Measurements from ENCODE around the gene PKP2.
A peak's percentile ranks its signal among the peaks of the same experiment; 100 is the strongest.

The PKP2 gene

DNA sequence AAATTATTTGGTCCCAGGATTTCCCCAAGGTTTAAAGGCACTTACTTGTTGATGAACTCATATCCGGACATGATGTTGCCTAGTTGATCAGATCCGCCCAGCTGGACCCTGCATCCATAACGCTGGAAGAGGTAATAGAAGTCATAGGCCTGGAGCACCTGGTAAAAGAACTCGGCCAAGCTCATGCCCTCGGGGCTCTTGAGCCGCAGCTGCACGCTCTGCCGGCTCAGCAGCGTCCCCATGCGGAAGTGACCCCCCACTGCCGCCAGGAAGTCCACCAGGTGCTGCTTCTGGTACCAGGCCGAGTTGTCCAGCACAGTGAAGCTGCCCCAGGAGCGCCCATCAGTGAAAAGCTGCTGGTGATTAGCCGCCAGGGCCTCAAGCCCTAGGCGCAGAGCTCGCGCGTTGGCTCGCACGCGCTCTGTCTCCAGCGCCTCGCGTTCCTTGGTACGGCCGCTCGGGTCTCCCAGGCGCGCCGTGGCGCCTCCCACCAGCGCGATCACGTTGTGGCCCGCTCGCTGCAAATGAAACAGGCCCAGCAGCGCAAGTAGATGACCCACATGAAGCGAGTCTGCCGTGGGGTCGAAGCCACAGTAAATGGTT, 141.4 kb downstream of the PKP2 start:
- peak overlapping the region; percentile 75 to 88 for H3K4me3 ChIP-seq (ENCODE audit: low read depth in 1 of 2, low read length in 1 of 2)
- H3K27me3 ChIP-seq = no peaks in the 10 kb centered on the region
- TF ChIP-seq, protein P1, sequence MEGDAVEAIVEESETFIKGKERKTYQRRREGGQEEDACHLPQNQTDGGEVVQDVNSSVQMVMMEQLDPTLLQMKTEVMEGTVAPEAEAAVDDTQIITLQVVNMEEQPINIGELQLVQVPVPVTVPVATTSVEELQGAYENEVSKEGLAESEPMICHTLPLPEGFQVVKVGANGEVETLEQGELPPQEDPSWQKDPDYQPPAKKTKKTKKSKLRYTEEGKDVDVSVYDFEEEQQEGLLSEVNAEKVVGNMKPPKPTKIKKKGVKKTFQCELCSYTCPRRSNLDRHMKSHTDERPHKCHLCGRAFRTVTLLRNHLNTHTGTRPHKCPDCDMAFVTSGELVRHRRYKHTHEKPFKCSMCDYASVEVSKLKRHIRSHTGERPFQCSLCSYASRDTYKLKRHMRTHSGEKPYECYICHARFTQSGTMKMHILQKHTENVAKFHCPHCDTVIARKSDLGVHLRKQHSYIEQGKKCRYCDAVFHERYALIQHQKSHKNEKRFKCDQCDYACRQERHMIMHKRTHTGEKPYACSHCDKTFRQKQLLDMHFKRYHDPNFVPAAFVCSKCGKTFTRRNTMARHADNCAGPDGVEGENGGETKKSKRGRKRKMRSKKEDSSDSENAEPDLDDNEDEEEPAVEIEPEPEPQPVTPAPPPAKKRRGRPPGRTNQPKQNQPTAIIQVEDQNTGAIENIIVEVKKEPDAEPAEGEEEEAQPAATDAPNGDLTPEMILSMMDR (IDR thresholded peaks at IDR 0.05) = peak; percentile 41
- H3K27ac ChIP-seq = peak overlapping the region; percentile 70
- no peaks in the 10 kb centered on the region for H3K9me3 ChIP-seq
- H3K4me1 ChIP-seq (ENCODE audit: control insufficient read depth in 1 of 2, insufficient read depth in 1 of 2, low read depth in 1 of 2, low read length in 1 of 2) = peaks cover 6 to 18% of the 10 kb centered on the region in 2 experiments
- peaks cover 24% of the 10 kb centered on the region for H3K36me3 ChIP-seq

DNA sequence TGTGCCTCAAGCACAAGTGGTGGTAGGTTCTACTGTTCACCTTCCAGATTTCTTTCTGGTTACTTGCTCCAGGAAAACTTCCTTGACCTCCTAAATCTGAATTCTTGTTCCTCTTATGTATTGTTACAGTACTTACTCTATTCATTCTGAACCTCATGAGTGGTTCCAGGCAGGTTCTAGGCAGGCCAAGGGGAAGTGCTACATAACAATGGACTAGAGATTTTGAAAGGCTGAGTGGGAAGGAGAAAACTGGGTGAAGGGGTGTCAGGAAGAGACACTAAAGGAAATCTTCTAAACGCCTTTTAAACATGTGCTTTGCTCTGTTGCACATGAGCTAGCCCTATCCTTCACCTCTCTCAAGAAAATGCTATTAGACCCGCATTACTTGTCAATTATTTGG, 142.5 kb downstream of the PKP2 start:
- H3K4me3 ChIP-seq (ENCODE audit: low read depth in 1 of 2, low read length in 1 of 2) = no peak overlapping the region
- H3K9me3 ChIP-seq = no peaks in the 10 kb centered on the region
- H3K4me1 ChIP-seq (ENCODE audit: control insufficient read depth in 1 of 2, insufficient read depth in 1 of 2, low read depth in 1 of 2, low read length in 1 of 2) = peaks cover 6 to 18% of the 10 kb centered on the region in 2 experiments
- H3K27ac ChIP-seq = no peak overlapping the region
- TF ChIP-seq, protein P1 (IDR thresholded peaks at IDR 0.05) = no peak
- no peaks in the 10 kb centered on the region for H3K27me3 ChIP-seq
- H3K36me3 ChIP-seq = peaks cover 34% of the 10 kb centered on the region

DNA sequence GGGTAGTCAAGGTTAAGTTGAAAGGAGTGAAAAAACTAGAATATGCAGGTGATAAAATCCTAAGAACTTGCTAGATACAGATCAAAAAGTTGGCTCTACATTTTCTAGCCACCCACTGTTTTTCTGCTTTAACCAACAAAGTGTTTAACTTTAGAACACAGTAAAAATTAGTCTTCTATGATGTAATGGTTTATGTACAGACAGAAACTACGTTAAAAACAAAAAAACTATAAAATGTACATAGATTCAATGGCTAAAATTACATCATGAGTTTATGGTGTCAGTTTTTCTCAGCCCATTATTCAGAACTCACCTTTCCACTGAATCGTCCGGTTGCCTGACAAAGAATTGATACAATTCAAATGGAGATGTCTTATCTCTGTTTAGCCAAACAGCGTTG, 143.0 kb downstream of the PKP2 start:
- Histone ChIP-seq H3K4me3 (ENCODE audit: low read depth in 1 of 2, low read length in 1 of 2) (no peak overlapping the region), H3K27ac (no peak overlapping the region), H3K4me1 (ENCODE audit: control insufficient read depth in 1 of 2, insufficient read depth in 1 of 2, low read depth in 1 of 2, low read length in 1 of 2) (peaks cover 6 to 18% of the 10 kb centered on the region in 2 experiments), H3K9me3 (no peaks in the 10 kb centered on the region), H3K36me3 (peaks cover 39% of the 10 kb centered on the region), H3K27me3 (no peaks in the 10 kb centered on the region)
- TF ChIP-seq, protein P1 (IDR thresholded peaks at IDR 0.05) = no peak

DNA sequence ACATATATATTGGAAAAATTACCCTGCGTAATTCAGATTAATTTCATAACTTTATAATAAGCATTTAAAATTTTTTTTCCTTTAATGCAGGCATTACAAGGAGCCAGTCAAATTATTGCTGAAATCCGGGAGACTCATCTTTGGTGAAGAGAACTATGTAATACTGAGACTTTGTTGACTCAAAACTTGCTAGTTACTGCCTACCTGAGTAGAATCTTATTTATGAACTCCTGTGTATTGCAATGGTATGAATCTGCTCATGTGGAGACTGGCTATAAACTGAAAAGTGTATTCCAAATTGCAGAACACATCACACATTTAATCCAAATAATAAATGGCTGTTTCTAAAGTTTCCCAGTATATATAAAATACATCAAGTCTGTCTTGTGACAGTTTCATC, 153.3 kb downstream of the PKP2 start:
- Histone ChIP-seq H3K9me3 (no peaks in the 10 kb centered on the region), H3K4me3 (ENCODE audit: low read depth in 1 of 2, low read length in 1 of 2) (no peak overlapping the region), H3K27ac (no peak overlapping the region), H3K4me1 (ENCODE audit: control insufficient read depth in 1 of 2, insufficient read depth in 1 of 2, low read depth in 1 of 2, low read length in 1 of 2) (no peaks in the 10 kb centered on the region), H3K36me3 (peaks cover 85% of the 10 kb centered on the region), H3K27me3 (no peaks in the 10 kb centered on the region)
- TF ChIP-seq, protein P1 (IDR thresholded peaks at IDR 0.05) = no peak

DNA sequence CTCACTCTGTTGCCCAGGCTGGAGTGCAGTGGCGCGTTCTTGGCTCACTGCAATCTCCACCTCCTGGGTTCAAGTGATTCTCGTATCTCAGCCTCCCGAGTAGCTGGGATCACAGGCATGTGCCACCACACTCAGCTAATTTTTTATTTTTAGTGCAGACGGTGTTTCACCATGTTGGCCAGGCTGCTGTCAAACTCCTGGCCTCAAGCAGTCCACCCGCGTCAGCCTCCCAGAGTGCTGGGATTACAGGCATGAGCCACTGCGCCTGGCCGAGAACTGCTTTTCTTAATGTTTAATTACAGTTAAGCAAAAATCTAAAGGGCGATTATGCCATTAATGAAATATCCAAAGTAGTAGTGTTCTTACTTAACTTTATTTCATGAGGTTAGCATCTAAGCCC, 154.4 kb downstream of the PKP2 start:
- H3K9me3 ChIP-seq = no peaks in the 10 kb centered on the region
- H3K27me3 ChIP-seq = no peaks in the 10 kb centered on the region

More for the DNA sequence above, 154.4 kb downstream of the PKP2 start:
- peaks cover 84% of the 10 kb centered on the region for H3K36me3 ChIP-seq
- TF ChIP-seq, protein P1 (IDR thresholded peaks at IDR 0.05) = no peak
- H3K4me1 ChIP-seq (ENCODE audit: control insufficient read depth in 1 of 2, insufficient read depth in 1 of 2, low read depth in 1 of 2, low read length in 1 of 2) = no peaks in the 10 kb centered on the region
- H3K4me3 ChIP-seq (ENCODE audit: low read depth in 1 of 2, low read length in 1 of 2) = no peak overlapping the region
- no peak overlapping the region for H3K27ac ChIP-seq
